ENCODE data around the gene PCP2. TPM values are rescaled to one million over a fixed set of nuclear protein-coding genes. Genes with fewer than 3 reads are reported as not detected.
A peak's percentile ranks its signal among the peaks of the same experiment; 100 is the strongest.

PCP2 gene
- total and polyA plus RNA-seq, 2 of the 13 experiments (the other 11 are each of a cell fraction or from before 2014, with no cell fraction given): 0.62 TPM; not detected in 1

GRCh38 chr19:7681340-7682174, 48.0 kb upstream of the PCP2 start (continued):
- TF ChIP-seq GATAD1 (CRISPR knock-in tag; IDR thresholded peaks at IDR 0.05) (peak; percentile 42; the same call in 1 of the 2 replicates), ZNF331 (CRISPR knock-in tag; IDR thresholded peaks at IDR 0.05) (0 out of 2 replicates have a peak, but pooled peaks have one; percentile 49), FOXO1 (CRISPR knock-in tag; IDR thresholded peaks at IDR 0.05) (no peak), CEBPZ (IDR thresholded peaks at IDR 0.05; ENCODE audit: low read length) (no peak), ZNF136 (CRISPR knock-in tag; IDR thresholded peaks at IDR 0.05; ENCODE audit: low read depth) (no peak), TARDBP (CRISPR knock-in tag; IDR thresholded peaks at IDR 0.05) (peak; percentile 63; the same call in 1 of the 2 replicates), LCORL (IDR thresholded peaks at IDR 0.05) (no peak), LCORL (CRISPR knock-in tag; IDR thresholded peaks at IDR 0.05) (peak; percentile 47; the same call in 1 of the 2 replicates), REPIN1 (CRISPR knock-in tag; IDR thresholded peaks at IDR 0.05; ENCODE audit: borderline replicate concordance, low read depth) (0 out of 2 replicates have a peak, but pooled peaks have one; percentile 43), NFE2L1 (CRISPR knock-in tag; IDR thresholded peaks at IDR 0.05; ENCODE audit: borderline replicate concordance) (no peak), E2F1 (CRISPR knock-in tag; IDR thresholded peaks at IDR 0.05) (no peak), ZBTB43 (CRISPR knock-in tag; conservative IDR thresholded peaks at IDR 0.05) (no peak), TEF (CRISPR knock-in tag; IDR thresholded peaks at IDR 0.05) (no peak), HOMEZ (CRISPR knock-in tag; IDR thresholded peaks at IDR 0.05; ENCODE audit: low read depth) (no peak), NCOA1 (CRISPR knock-in tag; IDR thresholded peaks at IDR 0.05) (no peak), MTF1 (CRISPR knock-in tag; IDR thresholded peaks at IDR 0.05) (no peak), PTBP1 (IDR thresholded peaks at IDR 0.05; ENCODE audit: low read depth, low read length, poor library complexity, severe bottlenecking) (no peak), ATF5 (CRISPR knock-in tag; IDR thresholded peaks at IDR 0.05; ENCODE audit: low read depth) (no peak)
